ENCODE measurements around the gene EPHB4.

The EPHB4 gene

GRCh38 chr7:100854146-100854895 lies 27.0 kb upstream of the EPHB4 start:
- no peak for DNase-seq (ENCODE audit: low read depth in 2 of 2)

- peak; percentile 61 to 69 for DNase-seq (ENCODE audit: low read depth in 2 of 2)
Observed at GRCh38 chr7:100852048-100852872, 24.9 kb upstream of the EPHB4 start, which contains the start of gene SLC12A9. Gene SLC12A9 (plus strand): TSS chr7:100852713. CDS start chr7:100854198, 1,485 bp downstream.

- DNase-seq (ENCODE audit: low read depth in 2 of 2), result no peak
Observed at GRCh38 chr7:100847360-100847759, 20.0 kb upstream of the EPHB4 start.

GRCh38 chr7:100840470-100841100 lies 13.3 kb upstream of the EPHB4 start:
- no peak for DNase-seq (ENCODE audit: low read depth in 2 of 2)

- DNase-seq (ENCODE audit: low read depth in 2 of 2), result no peak
Observed at GRCh38 chr7:100839361-100839760, 12.0 kb upstream of the EPHB4 start.

GRCh38 chr7:100837099-100837836 lies 9.9 kb upstream of the EPHB4 start:
- peak; percentile 59 for DNase-seq (ENCODE audit: low read depth in 2 of 2)

GRCh38 chr7:100836812-100837098 lies 9.4 kb upstream of the EPHB4 start:
- DNase-seq (ENCODE audit: low read depth in 2 of 2), result no peak

GRCh38 chr7:100835903-100836811 lies 8.8 kb upstream of the EPHB4 start:
- DNase-seq (ENCODE audit: low read depth in 2 of 2), result no peak

GRCh38 chr7:100832281-100832633 lies 4.9 kb upstream of the EPHB4 start:
- DNase-seq (ENCODE audit: low read depth in 2 of 2), result no peak

- no peak for DNase-seq (ENCODE audit: low read depth in 2 of 2)
Observed at GRCh38 chr7:100830396-100830795, 3.1 kb upstream of the EPHB4 start.

GRCh38 chr7:100829150-100829716 lies 1.9 kb upstream of the EPHB4 start:
- DNase-seq (ENCODE audit: low read depth in 2 of 2), result no peak

- DNase-seq (ENCODE audit: low read depth in 2 of 2), result no peak
Observed at GRCh38 chr7:100826514-100827329, 601 bp downstream of the EPHB4 start.

- DNase-seq (ENCODE audit: low read depth in 2 of 2), result no peak
Observed at GRCh38 chr7:100825751-100826513, 1.4 kb downstream of the EPHB4 start.

GRCh38 chr7:100825215-100825671 lies 2.1 kb downstream of the EPHB4 start:
- DNase-seq (ENCODE audit: low read depth in 2 of 2), result no peak

- no peak for DNase-seq (ENCODE audit: low read depth in 2 of 2)
Observed at GRCh38 chr7:100824499-100825214, 2.7 kb downstream of the EPHB4 start.

- DNase-seq (ENCODE audit: low read depth in 2 of 2), result no peak
Observed at GRCh38 chr7:100823534-100823933, 3.8 kb downstream of the EPHB4 start.

GRCh38 chr7:100823140-100823525 lies 4.2 kb downstream of the EPHB4 start:
- no peak for DNase-seq (ENCODE audit: low read depth in 2 of 2)

Data from stimulated activated CD8-positive, alpha-beta memory T cell treated with anti-CD3 and anti-CD28 coated beads, Interleukin-15, amount 100 ng/mL, for 4 hours (primary cell).